HFF-Myc (cell line): Measurements from ENCODE around the gene CALHM5.

Experiments used
- DNase-seq: peaks from one replicate; pipeline ENCODE4 v3.0.0-alpha.2; 2011; ENCODE audit warnings: low read depth; ENCODE audit errors: extremely low read depth
- H3K4me3 ChIP-seq: replicated peaks from 2 replicates; pipeline ENCODE4 v1.5.1; 2011; ENCODE audit warnings: low read depth, mild to moderate bottlenecking, control low read depth, low read length
- TF ChIP-seq, protein P1 (sequence below): IDR thresholded peaks from 2 replicates; pipeline ENCODE4 v1.5.1; 2012; ENCODE audit warnings: mild to moderate bottlenecking, low read depth, low read length, control low read depth; ENCODE audit errors: missing control alignments

Gene CALHM5

DNA sequence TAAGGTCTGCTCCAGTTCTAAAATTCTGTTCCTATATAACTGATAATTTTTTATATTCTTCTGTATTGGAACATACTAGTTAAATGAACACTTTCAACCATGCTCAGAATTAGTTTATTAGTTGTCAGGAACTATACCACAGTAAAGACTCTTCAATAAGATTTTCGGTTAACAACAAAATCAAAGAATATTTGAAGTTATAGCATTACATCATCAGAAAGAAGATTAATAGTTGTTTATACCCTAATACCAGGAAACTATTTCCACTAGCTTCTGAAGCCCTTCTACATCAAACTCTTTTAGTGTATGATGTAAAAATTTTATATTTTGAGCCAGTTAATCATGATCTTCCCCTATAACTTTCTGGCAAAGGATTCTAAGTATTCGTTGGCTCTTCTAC is 48.7 kb downstream of the CALHM5 start:
- H3K4me3 ChIP-seq, result no peak overlapping the region
- TF ChIP-seq, protein P1, sequence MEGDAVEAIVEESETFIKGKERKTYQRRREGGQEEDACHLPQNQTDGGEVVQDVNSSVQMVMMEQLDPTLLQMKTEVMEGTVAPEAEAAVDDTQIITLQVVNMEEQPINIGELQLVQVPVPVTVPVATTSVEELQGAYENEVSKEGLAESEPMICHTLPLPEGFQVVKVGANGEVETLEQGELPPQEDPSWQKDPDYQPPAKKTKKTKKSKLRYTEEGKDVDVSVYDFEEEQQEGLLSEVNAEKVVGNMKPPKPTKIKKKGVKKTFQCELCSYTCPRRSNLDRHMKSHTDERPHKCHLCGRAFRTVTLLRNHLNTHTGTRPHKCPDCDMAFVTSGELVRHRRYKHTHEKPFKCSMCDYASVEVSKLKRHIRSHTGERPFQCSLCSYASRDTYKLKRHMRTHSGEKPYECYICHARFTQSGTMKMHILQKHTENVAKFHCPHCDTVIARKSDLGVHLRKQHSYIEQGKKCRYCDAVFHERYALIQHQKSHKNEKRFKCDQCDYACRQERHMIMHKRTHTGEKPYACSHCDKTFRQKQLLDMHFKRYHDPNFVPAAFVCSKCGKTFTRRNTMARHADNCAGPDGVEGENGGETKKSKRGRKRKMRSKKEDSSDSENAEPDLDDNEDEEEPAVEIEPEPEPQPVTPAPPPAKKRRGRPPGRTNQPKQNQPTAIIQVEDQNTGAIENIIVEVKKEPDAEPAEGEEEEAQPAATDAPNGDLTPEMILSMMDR, result no peak
- no peak for DNase-seq

DNA sequence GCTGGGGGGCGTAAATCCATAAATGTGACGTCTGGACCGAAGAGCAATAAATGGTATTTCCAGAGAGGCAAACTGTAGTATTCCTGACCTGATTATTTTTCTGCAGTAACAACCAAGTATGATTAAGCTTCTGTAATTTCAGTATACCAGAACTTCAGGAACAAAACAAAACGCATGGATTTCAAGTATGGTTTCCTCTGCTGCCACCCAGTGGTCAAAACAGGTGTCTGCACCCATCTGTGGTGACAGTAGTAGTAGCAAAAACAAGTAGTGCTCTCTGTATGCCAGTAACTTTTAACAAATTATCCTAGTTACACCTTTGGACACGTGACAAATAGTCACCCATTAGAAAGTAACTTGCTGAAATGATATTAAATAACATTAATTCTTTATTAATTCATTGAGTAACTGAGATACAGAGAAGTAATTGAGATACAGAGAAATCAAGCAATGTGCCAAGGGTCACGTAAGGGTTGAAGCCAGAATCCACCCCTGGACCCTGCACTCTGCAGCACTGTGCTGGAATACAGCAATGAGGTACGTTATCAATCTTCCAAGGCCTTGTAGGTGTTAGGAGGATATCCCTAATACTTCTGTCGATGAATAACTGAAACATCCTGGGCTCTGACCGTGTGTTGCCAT is 50.1 kb downstream of the CALHM5 start:
- TF ChIP-seq, protein P1, result peak; percentile 88
- H3K4me3 ChIP-seq, result no peak overlapping the region
- DNase-seq, result peak; percentile 78

DNA sequence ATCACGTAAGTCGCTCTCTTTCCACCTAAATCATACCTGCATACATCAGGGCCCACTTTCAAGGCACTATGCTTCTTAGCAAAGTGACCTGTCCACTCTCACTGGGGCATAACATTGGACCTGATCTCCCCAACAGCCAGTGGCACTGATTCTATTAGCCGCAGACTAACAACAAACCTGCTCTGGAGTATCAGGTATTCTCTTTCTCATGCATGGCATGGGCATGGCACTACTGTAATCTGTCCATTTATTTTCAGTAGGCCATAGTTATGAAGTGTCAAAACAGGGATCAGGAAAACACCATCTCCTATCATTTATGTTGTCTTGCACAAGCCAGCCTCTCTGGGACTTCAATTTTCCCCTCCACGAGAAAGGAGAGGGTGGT is 50.6 kb downstream of the CALHM5 start:
- H3K4me3 ChIP-seq, result no peak overlapping the region
- DNase-seq, result no peak
- TF ChIP-seq, protein P1, result no peak

DNA sequence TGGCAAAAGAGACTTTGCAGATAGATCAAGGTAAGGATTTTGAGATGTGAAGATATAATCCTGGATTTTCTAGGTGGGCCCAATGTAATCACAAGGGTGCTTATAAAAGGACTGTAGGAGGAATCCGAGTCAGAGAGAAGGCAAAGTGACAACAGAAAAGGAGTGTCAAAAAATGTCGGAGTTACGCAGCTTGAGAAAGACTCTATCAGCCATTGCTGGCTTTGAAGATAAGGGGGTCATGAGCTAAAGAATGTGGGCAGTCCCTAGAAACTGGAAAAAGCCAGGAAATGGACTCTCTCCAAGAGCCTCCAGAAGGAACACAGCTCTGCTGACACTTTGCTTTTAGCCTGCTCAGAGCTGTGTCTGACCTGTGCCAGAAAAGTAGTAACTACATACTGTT is 51.2 kb downstream of the CALHM5 start:
- no peak for DNase-seq
- TF ChIP-seq, protein P1, result no peak
- H3K4me3 ChIP-seq, result no peak overlapping the region

DNA sequence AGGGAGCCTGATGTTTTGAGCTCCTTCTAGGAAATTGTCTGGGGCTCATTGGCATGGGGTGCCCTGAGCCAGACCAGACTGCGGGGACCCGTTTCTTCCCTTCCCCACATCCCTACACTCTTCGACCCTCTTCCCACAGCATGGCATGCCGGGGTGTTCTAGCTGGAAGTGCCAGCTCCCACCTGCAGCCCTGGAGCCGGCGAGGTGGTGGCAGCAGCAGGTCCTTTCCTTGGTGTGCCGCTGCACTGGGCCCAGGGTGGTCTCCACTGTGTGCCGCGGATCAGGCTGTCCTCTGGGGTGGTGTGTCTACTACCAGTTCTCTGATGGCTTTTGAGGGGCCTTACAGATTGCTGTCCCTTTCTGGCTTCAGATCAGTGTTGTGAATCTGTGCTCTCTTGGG is 52.4 kb downstream of the CALHM5 start:
- no peak for DNase-seq
- TF ChIP-seq, protein P1, result no peak
- H3K4me3 ChIP-seq, result no peak overlapping the region

DNA sequence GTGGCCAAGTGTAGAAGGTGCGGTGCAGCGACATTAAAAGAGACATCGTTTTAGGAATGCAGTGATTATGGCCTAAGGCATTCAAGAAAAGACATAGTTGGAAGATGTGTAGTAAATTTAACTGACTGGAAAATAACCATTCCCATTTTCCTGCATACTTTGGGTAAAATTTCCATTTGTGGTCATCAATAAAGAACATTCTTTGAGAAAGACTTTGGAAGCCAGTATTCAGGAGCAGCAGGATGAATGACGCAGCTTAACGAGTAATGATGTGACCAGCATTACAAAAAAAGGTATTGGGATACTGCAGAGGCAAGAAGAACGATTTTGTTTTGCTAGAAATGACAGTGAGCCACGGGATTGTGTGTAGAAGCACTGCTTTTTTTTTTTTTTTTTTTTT is 52.9 kb downstream of the CALHM5 start:
- H3K4me3 ChIP-seq, result no peak overlapping the region
- DNase-seq, result no peak
- TF ChIP-seq, protein P1, result no peak
